TTC549 (cell line): ENCODE measurements around the gene NIFK.
"Not testable (repeated sequence)": the region's sequence is repeated elsewhere in the genome, so short reads cannot be mapped to it uniquely, and the experiment has no call there.

ENCODE experiments used
- FAIRE-seq: peaks from 2 replicates; lab custom pipeline; 2012; peaks lifted over from hg19 to GRCh38; lab: Jason Lieb, UNC

NIFK gene

DNA sequence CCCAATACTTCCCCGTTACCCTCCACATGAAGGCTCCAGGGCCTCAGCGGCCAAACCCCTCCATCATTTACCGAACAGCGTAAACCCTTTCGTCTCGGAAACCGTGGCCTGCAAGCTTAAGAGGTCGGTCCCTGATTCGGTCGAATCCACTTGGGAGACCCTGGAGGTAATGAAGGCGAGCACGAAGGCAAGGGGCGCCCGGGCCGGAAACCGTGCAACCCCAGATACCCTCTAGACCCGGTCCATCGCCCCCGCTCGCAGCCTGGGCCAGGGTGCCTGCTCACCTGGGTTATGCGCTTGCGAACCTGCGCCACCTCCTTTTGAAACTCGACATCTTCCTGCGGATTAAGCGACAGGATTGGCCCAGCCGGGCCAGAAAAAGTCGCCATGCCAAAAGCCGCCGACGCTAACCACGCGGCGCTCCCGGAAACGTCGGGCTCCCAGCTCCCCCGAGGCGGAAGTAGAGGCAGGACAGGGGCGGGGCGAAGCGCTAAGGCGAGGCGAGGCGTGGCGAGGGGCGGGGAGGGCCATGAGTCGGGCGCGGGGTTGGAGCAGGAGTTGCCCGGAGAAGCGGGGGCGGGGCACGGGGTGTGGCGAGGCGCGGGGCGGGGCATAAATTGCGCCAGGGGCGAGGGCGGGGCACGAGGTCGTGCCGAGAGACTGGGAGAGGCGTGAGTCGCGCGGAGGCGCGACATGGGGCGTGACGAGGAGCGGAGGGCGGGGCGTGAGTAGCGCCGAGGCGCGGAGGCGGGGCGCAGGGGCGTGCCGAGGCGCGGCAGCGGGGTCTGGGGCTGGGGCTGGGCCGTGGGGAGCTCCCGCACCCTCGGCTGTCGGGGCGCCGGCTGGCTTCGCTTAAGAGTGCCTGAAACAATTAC lies at the start of gene NIFK:
NIFK (minus strand) TSS at position 414 of the 875 bp plus-strand sequence; CDS start at position 389, 25 bp downstream.
- no peak for FAIRE-seq

DNA sequence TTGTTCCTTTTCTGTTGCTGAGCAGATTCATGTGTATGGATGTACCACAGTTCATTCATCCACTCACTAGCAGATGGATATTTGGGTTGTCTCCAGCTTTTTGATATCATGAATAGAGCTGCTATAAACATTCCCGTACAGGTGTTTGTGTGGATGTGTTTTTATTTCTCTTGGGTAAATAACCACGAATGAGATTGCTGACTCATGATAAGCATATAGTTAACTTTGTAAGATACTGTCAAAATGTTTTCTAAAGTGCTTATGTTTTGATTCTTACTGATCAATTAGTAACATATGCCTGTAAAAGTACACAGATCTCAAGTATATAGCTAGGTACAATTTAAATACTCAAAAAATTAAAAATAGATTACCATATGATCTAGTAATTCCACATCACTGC lies 46.5 kb upstream of the NIFK start:
- FAIRE-seq, result no peak

DNA sequence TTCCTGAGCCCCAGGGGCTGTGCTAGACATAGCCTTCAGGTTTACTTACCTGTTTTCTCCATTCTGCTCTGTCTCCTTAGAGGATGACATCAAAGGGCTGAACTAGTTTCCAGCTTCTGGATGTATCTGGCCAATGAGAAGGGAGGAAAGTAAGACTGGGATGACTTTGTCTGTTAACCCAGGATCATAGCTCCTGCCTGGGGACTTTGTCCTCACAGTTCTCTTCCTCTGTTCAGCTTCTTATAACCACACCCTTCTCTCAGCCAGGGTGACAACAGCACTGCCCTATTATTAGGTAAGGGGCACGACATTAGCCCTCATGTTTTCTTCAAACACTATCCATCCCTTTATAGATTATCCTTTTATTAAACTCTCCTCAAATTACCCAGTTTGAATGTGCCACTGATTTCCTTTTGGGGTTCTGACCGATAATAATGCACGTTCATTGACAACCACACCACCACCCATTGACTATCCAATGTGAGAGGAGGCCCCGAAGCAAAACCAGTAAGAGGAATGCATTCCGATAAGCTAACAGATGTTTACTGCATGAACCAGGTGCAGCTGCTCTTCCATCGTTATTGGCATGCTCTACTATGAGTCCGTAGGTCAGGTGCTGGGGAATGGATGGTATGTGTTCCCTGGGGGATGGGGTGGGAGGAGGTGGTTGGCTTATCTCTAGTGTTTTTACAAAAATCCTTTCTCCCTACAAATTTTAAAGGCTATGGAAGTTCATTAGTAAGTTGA lies 42.2 kb upstream of the NIFK start:
- no peak for FAIRE-seq

DNA sequence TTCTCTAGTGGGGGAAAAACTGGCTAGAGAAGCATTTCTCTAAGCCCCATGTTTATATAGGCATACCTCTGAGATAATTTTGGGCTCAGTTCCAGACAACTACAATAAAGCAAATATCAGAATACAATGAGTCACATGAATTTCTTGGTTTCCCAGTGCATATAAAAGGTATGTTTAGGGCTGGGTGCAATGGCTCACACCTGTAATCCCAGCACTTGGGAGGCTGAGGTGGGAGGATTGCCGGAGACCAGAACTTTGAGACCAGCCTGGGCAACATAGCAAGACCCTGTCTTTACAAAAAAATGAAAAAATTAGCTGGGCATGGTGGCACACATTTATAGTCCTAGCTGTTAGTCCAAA lies 41.0 kb upstream of the NIFK start:
- FAIRE-seq, result no peak

DNA sequence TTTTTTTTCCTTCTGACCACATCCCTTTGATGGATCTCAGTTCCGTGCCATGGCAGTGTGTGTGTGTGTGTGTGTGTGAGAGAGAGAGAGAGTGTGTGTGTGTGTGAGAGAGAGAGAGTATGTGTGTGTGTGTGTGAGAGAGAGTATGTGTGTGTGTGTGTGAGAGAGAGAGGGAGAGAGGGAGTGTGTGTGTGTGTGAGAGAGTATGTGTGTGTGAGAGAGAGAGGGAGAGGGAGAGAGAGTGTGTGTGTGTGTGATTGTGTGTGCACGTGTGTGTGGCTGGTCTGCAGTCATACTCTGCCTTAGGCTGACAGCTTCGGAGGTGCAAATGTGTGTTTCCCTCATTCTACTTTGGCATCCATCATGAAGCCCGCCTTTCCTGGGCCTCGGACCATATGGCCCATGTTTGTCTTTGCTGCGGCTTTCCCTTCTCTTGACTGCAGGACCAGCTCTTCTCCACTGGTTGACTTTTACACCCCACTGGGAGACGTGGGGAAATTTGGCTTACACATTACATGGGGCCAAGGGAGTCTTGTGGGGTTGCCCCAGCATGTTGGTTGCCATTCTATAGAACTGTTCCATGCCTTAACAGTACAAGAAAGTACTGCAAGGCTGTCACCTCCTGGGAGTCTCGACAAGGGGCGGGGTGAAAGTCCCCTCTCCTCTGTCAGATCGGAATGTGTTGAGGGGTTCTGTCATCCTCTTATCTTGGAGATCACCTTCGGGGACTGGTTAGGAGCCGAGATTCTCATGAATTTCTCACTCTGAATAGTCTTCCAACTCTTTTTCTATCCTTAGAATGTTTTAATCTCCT lies 40.4 kb upstream of the NIFK start:
- no peak for FAIRE-seq

DNA sequence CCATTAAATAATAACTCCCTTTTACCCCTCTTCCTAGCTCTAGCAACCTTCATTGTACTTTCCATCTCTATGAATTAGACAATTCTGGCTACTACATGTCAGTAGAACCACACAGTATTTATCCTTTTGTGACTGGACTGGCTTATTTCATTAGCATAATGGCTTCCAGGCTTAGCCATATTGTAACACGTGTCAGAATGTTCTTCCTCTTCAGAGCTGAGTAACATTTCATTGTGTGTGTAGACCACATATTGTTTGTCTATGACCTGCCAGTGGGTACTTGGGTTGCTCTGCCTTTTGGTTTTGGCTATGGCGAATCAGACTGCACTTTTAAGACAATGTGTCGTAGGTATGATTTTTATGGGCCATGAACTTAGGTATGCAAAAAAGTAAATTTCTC lies 39.7 kb upstream of the NIFK start:
- no peak for FAIRE-seq

DNA sequence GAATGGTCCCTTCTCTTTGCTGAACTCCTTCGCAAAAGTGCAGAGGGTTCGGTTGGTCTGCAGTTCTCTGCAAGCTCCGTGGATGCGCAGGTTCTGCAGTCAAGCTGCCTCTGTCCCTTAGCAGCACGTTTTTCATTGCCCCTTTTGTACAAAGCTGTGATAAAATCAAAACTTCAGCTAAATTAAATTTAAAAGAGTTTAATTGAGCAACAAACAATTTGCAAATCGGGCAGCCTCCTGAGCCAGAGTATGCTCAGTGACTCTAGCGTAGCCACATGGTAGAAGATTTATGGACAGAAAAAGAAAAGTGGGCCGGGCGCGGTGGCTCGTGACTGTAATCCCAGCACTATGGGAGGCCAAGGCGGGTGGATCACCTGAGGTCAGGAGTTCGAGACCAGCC lies 37.6 kb upstream of the NIFK start:
- FAIRE-seq, result no peak

DNA sequence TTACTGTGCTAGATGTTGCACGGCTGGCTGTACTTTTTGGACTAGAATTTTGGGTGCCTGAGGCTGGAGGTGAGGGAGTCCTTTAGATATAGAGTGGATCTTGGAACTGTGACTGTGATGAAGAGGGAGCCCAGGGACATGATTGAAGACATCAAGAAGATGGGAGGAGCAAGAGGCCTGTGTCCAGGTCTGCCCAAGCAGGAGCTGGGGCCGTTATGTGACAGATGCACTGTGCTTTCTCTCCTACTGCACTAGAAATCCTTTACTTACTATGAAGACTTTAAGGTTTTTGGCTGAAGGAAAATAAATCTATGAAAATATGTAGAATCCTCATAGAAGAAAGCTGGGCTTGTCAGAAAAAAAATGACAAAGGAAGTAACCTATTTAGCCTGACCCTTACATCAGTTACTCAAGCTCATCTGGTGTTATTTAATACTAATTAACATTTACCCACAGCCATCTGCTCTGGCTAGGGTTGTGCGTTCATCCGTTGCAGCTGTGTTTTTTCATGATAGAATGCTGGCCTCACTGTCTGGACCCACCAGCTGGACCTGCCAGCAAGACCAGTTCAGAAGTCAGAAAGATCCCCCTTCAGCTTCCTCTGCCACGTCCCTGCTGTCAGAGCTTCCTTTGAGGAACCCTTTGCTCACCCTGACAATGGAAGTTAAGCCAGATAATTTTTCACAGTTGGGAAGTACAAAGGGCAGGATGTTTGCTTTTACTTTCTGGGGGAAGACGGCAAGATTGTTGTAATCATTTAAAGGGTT lies 35.5 kb upstream of the NIFK start:
- no peak for FAIRE-seq

DNA sequence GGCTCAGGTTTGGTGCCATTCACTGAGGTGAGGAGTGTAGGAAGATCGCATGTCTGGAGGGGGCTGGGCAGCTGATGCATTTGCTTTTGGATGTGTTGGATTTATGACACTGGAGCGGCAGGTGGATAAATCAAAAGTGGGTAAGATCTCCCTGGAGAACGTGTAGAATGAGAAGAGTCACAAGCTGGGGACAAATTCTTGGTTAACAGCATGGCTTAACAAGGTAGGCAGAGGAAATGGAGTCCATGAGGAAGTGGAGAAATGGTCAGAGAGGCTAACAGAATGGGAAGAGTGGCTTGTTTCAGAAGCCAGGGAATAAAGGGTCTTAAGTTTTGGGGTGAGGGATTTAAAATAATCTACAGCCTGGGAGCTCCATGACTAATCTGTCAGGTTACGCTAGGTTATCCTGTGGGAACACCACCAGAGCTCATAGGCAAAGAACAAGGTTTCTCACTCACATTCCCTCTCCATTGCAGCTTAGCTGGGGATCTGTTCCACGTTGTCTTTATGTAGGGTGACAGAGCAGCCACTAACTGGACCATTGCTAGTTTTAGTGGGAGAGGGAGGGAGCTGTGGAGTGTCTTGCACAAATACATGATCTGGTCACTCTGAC lies 31.6 kb upstream of the NIFK start:
- no peak for FAIRE-seq

DNA sequence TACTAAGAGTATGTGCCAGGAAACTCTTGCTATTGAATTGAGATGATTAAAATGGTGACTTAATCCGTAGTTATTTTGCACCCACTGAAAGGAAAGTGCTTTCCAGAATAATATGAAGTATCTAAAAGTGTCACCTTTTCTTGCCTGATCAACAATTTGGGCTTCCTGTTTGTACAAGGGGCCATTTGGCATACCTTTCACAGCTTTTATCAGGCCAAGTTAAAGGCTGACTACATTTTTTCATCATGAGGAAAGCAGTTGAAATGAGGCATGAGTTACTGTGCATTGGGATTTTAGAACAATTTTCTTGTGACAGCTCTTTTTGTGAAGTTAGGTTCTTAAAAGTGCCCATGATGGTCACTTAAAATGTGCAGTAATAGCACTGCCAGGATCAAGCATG lies 29.9 kb upstream of the NIFK start:
- no peak for FAIRE-seq

DNA sequence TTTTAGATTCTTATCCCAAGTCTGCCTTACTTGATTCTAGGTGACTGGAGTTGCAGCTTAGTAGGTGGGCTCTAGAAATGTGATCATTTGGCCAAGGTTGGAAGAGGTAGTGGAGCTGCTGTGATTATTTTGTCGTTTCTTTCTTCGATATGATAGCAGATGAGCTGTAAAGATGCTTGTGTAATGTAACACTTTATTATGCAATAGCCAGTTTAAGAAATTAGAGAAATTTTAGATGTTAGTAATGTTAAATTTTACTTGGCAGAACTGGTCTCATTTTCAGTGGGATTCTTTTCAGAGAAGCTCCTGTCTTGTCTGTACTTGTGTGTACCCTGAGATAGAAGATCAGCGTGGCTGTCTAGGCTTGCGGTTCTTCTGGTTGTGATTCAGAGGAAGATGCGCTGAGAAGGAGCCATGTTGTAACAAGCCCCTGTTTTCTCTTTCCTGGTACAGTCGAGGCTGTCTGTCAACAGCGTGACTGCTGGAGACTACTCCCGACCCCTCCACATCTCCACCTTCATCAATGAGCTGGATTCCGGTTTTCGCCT lies 28.1 kb upstream of the NIFK start:
- FAIRE-seq, result no peak

DNA sequence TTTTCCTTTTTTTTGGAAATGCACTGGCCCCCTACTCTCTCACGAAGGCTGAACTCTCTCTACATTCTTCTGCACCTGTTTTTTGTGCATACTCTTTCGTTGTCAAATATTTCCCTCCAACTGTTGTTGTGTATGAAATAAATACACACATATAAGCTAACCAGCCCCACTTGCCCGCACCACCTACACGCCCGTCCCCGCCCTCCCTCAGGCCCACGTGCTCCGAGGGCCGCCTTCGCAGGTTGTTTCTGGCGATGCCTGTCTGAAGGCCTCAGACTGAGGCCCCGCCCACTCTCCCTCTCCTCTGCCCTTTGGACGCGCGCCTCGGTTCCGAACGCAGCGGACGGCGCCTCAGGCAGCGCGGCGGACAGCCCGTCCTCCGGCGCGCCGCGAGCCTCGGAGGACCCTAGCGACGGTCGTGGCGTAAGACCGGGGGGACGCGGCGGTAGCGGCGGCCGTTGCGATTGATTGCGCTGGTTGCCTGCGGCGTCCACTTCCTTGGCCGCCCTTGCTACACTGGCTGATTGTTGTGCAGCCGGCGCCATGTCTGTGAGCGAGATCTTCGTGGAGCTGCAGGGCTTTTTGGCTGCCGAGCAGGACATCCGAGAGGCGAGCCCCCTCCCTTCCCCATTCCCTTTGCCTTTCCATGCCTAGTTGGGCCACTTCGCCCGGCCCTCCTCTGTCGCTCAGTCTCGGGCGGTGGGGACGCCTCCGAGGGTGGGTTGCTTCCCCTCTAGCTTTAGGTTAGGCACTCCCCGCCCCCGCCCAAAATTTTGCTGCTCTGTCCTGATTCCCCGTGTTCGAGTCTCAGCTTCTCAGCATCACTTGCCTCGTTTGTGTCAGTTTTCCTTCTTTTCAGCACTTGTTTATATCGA lies 18.8 kb upstream of the NIFK start, which contains the start of gene TSN:
TSN (plus strand) TSS at position 415 of the 875 bp plus-strand sequence; CDS start at position 544, 129 bp downstream.
- FAIRE-seq, result no peak

DNA sequence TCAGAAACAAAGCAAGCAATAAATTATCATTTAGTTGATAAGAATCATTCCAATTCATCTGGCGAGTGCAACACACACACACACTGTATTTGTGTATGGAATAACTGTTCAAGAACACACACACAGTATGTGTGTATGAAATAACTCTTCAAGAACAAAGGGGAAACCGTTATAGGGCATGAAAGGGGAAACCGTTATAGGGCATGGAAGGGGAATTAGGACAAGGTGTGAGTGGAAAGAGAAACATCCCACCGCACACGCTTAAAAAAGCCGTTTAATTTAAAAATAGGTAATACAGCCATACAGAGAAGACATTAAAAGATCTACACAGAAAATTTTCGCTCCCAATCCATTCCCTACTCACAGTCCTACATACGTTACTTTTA lies 18.2 kb upstream of the NIFK start:
- no peak for FAIRE-seq

DNA sequence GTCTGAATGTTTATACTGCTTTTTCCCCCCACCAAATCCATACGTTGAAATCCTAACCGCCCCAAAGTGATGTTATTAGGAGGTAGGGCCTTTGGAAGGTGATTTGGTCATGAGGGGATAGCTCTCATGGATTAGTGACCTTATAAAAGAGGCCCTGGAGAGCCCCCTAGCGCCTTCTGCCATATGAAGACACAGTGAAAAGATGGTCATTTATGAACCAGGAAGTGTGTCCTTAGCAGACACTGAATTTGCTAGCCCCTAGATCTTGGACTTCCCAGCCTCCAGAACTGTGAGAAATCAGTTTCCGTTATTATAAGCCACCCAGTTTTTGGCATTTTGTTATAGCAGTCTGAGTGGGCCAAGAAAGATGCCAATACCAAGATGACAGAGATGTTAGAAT lies 11.5 kb upstream of the NIFK start:
- FAIRE-seq, result peak; percentile 45

DNA sequence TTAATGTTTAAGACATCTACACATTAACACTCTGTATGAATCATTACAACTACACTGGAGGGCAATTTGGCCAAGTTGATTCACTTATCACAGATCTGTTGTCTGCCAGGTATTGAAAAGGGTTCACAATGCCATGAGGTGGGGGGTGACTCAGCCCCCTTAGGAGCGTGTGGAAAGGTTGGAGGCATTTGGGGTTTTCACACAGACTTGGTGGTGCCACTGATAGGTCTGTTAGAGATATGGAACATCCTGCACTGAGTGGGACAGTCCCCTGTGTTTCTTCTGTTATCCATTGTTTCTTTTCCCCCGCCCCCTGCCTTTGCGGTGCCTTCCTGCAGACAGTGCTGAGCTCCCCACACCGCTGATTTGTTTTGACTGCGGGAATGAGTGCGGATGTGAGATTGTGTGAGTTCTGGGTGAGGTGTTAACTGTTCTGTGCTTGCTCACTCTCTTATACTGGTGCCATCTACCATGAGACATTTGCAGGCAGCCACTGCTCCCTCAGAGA lies 9.4 kb upstream of the NIFK start:
- FAIRE-seq, result no peak

DNA sequence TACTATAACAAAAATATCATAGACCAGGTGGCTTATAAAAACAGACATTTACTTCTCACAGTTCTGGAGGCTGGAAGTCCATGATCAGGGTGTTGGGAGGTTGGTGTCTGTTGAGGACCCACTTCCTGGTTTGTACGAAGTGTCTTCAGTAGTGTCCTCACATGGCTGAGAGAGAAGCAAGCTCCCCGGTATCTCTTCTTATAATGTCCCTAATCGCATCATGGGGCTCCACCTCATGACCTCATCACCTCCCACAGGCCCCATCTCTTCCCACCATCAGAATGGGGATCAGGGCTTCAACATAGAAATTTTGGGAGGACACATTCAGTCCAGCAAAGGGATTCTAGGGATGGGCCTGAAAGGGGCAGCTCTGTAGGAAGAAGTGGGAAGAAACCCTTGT lies 4.8 kb upstream of the NIFK start:
- FAIRE-seq, result no peak

DNA sequence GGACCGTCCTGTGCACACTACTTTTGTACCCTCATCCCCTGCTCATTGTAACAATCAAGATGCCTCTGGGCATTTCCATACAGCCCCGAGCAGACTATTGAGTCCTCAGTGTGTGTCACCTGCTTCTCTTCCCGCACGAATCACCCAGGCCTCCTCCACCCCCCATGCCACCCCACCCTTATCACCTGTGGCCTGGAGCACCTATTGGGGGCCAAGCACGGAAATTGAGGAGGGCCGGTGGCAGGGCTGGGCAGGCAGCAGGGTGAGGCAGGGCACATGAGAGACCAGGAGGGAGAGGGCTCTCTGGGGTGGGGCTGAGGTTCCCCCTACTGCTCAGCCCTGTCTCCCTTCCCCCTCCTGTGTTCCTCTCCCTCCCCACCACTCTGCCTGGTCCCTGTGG lies 4.3 kb upstream of the NIFK start:
- FAIRE-seq, result no peak

DNA sequence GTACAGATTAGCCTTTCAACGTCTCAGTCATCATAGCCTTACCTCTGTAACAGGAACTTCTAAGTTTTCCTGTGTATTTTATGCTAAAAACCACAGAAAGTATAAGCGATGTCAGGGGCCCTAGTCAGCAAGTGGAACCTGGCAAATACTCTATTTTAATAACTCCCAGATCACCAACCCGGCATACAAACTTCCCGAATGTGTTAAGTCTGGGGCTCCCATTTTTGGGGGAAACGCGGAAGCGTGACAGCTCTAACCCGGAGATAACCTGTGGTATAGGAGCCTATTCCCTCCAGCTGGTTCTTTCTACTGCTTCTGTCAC lies 574 bp downstream of the NIFK start:
- no peak for FAIRE-seq

DNA sequence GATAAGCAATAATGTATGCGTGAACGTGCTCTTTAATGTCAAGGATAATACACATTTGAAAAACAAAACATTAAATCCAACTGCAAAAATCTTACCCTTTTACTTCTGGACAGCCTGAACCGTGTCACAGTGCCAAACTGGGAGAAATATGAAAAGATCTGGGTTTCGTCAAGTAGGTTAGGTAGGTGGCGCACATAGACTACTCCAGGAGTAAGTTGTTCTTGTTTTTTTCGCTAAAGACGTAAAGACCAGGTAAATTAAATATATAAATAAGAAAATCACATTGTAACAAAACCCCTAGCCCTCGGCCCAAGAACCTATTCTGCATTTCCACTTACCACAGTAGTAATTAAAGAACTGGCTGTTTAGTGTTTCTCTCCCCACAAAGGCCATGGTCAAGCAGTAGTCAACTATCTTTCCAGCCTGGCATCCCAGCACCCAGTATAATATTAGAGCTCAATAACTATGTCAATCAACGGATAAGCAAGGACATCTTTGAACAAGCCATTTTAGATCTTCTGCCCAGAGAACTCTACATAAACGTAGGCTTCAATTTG lies 1.1 kb downstream of the NIFK start:
- no peak for FAIRE-seq

DNA sequence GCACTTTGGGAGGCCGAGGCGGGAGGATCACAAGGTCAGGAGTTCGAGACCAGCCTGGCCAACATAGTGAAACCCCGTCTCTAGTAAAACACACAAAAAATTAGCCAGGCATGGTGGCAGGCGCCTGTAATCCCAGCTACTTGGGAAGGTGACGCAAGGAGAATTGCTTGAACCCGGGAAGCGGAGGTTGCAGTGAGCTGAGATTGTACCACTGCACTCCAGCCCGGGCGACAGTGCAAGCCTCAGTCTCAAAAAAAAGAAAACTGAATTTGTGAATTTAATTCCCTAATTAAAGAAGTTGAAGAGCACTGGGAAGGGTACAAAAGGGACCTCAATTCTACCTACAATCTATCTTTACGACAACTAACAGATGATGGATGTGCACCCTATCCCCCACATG lies 2.1 kb downstream of the NIFK start:
- not testable (repeated sequence) for FAIRE-seq
